ENCODE measurements around the gene COMMD1. TPM values are rescaled to one million over a fixed set of nuclear protein-coding genes. Genes with fewer than 3 reads are reported as not detected.

COMMD1 gene
- polyA plus RNA-seq, 2 of the 4 experiments (the other 2 are of a cell fraction), result 54.1 to 57.3 TPM

- Histone ChIP-seq H3K4me3 (no peak overlapping the region), H3K27ac (no peak overlapping the region), H3K4me1 (peaks cover 8% of the 10 kb centered on the region; the same call in 1 of the 3 replicates), H3K4me2 (no peak overlapping the region), H3K9me3 (no peaks in the 10 kb centered on the region)
- no peak for DNase-seq (ENCODE audit: low read depth in 1 of 2, low spot score in 1 of 2)
- ChIA-PET POLR2A (no interaction called here), CTCF (interaction anchor here (1.2 kb wide), 1 partner anchor 20 kb away, joined by 3 read pairs; no protein-coding TSS in a partner anchor)
- WGBS (ENCODE audit: missing lambda C conversion rate), result 68% methylated on average over 3 of the region's 3 CpGs
- ATAC-seq, result no peak
- TF ChIP-seq MYC (IDR thresholded peaks at IDR 0.05; ENCODE audit: borderline replicate concordance, low read length) (no peak), BCL3 (IDR thresholded peaks at IDR 0.05) (no peak), HMGXB4 (CRISPR knock-in tag; IDR thresholded peaks at IDR 0.05; ENCODE audit: borderline replicate concordance) (no peak), FOSB (CRISPR knock-in tag; IDR thresholded peaks at IDR 0.05) (no peak), KDM1A (IDR thresholded peaks at IDR 0.05; ENCODE audit: low read depth) (no peak), SMC3 (IDR thresholded peaks at IDR 0.05) (no peak), NPAS2 (CRISPR knock-in tag; IDR thresholded peaks at IDR 0.05; ENCODE audit: borderline replicate concordance) (no peak), MAZ (IDR thresholded peaks at IDR 0.05; ENCODE audit: borderline replicate concordance, low read depth, low read length) (no peak), POLR2AphosphoS2 (conservative IDR thresholded peaks at IDR 0.05; ENCODE audit: low read length) (no peak), RCOR1 (IDR thresholded peaks at IDR 0.05; ENCODE audit: low read depth, low read length) (no peak), FOXS1 (CRISPR knock-in tag; IDR thresholded peaks at IDR 0.05) (no peak), ELK1 (IDR thresholded peaks at IDR 0.05; ENCODE audit: low read depth, low read length) (no peak)
- peak; percentile 32 for FAIRE-seq
Observed at GRCh38 chr2:61938511-61938910, 33.0 kb downstream of the COMMD1 start.

GRCh38 chr2:61943251-61943650 is 37.8 kb downstream of the COMMD1 start:
- Histone ChIP-seq H3K4me2 (no peak overlapping the region), H3K9me3 (no peaks in the 10 kb centered on the region), H3K27ac (no peak overlapping the region), H3K4me1 (peaks cover 32% of the 10 kb centered on the region), H3K4me3 (no peak overlapping the region)
- ChIA-PET CTCF (interaction anchor here (1.0 to 1.7 kb wide), 3 partner anchors 11 to 514 kb away, joined by 3 read pairs; no protein-coding TSS in a partner anchor), POLR2A (no interaction called here)
- no peak for FAIRE-seq
- no peak for ATAC-seq
- DNase-seq (ENCODE audit: low read depth in 1 of 2, low spot score in 1 of 2), result no peak
- no peak for TF ChIP-seq POLR2AphosphoS2 (conservative IDR thresholded peaks at IDR 0.05; ENCODE audit: low read length)
- TF ChIP-seq EP300 (IDR thresholded peaks at IDR 0.05), result no peak
- no peak for TF ChIP-seq PBX3 (IDR thresholded peaks at IDR 0.05)
- no peak for TF ChIP-seq SMC3 (IDR thresholded peaks at IDR 0.05)
- no peak for TF ChIP-seq CHD4 (IDR thresholded peaks at IDR 0.05; ENCODE audit: borderline replicate concordance)
- 84% methylated on average over 2 of the region's 2 CpGs for whole genome bisulfite sequencing (ENCODE audit: missing lambda C conversion rate)

GRCh38 chr2:61946666-61947065 is 41.2 kb downstream of the COMMD1 start:
- no peak for FAIRE-seq
- ChIA-PET POLR2A (no interaction called here), CTCF (no interaction called here)
- no peak for DNase-seq (ENCODE audit: low read depth in 1 of 2, low spot score in 1 of 2)
- H3K4me2 ChIP-seq, result peak overlapping the region; percentile 42; the same call in 2 of the 3 replicates
- no peak for ATAC-seq
- H3K4me1 ChIP-seq, result peaks cover 46% of the 10 kb centered on the region
- no peak overlapping the region for H3K27ac ChIP-seq
- 58% methylated on average over 4 of the region's 4 CpGs for WGBS (ENCODE audit: missing lambda C conversion rate)
- TF ChIP-seq HMGXB4 (CRISPR knock-in tag; IDR thresholded peaks at IDR 0.05; ENCODE audit: borderline replicate concordance) (no peak), HES2 (IDR thresholded peaks at IDR 0.05) (no peak), SMC3 (IDR thresholded peaks at IDR 0.05) (no peak), ELK1 (IDR thresholded peaks at IDR 0.05; ENCODE audit: low read depth, low read length) (no peak), BCL3 (IDR thresholded peaks at IDR 0.05) (no peak), BHLHE40 (IDR thresholded peaks at IDR 0.05; ENCODE audit: low read depth, low read length) (no peak), CTCF (IDR thresholded peaks at IDR 0.05) (no peak)
- no peaks in the 10 kb centered on the region for H3K9me3 ChIP-seq
- H3K4me3 ChIP-seq, result no peak overlapping the region
